GM12872 (cell line): ENCODE results near the gene DMBT1.

Experiments used
- CTCF ChIP-seq: IDR thresholded peaks from 3 replicates; pipeline ENCODE4 v1.5.1; 2011; ENCODE audit warnings: low read depth, mild to moderate bottlenecking, low read length, moderate library complexity; ENCODE audit not compliant: insufficient read depth

Gene DMBT1

GRCh38 chr10:122567056-122567660, 6.6 kb downstream of the DMBT1 start:
- peak; percentile 86 for TF ChIP-seq CTCF

- no peak for TF ChIP-seq CTCF
Measured at GRCh38 chr10:122568551-122568950, 8.0 kb downstream of the DMBT1 start.

- TF ChIP-seq CTCF, result no peak
Measured at GRCh38 chr10:122570920-122571319, 10.4 kb downstream of the DMBT1 start.

- no peak for TF ChIP-seq CTCF
Measured at GRCh38 chr10:122571892-122572291, 11.3 kb downstream of the DMBT1 start.

GRCh38 chr10:122575776-122576175, 15.2 kb downstream of the DMBT1 start:
- no peak for TF ChIP-seq CTCF

- no peak for TF ChIP-seq CTCF
Measured at GRCh38 chr10:122576291-122576690, 15.7 kb downstream of the DMBT1 start.

- no peak for TF ChIP-seq CTCF
Measured at GRCh38 chr10:122577311-122577885, 16.8 kb downstream of the DMBT1 start.
